BE2C (cell line): ENCODE data around the gene IFIT1B.
"Not testable (repeated sequence)": the region's sequence is repeated elsewhere in the genome, so short reads cannot be mapped to it uniquely, and the experiment has no call there.

Experiments used
- DNase-seq: peaks from one replicate; pipeline ENCODE4 v3.0.0-alpha.2; 2020
- H3K27me3 ChIP-seq: fragments of 250-450 bp; sonication (Bioruptor Pico); 2 replicates; pipeline ENCODE4 v1.5.1; 2020; ENCODE audit warnings: mild to moderate bottlenecking
- H3K36me3 ChIP-seq: fragments of 250-450 bp; sonication (Bioruptor Pico); 2 replicates; pipeline ENCODE4 v1.5.1; 2020; ENCODE audit warnings: mild to moderate bottlenecking
- H3K4me1 ChIP-seq: fragments of 250-450 bp; sonication (Bioruptor Pico); 2 replicates; pipeline ENCODE4 v1.5.1; 2020
- H3K4me3 ChIP-seq: 2 replicates; pipeline ENCODE4 v1.5.1; 2011; ENCODE audit warnings: low read depth, low read length
- H3K9me3 ChIP-seq: fragments of 250-450 bp; sonication (Bioruptor Pico); 2 replicates; pipeline ENCODE4 v1.5.1; 2020
- TF ChIP-seq, protein P1 (sequence below): IDR thresholded peaks from 2 replicates; pipeline ENCODE4 v1.5.1; 2012; ENCODE audit warnings: mild to moderate bottlenecking, low read depth, low read length

IFIT1B gene

DNA sequence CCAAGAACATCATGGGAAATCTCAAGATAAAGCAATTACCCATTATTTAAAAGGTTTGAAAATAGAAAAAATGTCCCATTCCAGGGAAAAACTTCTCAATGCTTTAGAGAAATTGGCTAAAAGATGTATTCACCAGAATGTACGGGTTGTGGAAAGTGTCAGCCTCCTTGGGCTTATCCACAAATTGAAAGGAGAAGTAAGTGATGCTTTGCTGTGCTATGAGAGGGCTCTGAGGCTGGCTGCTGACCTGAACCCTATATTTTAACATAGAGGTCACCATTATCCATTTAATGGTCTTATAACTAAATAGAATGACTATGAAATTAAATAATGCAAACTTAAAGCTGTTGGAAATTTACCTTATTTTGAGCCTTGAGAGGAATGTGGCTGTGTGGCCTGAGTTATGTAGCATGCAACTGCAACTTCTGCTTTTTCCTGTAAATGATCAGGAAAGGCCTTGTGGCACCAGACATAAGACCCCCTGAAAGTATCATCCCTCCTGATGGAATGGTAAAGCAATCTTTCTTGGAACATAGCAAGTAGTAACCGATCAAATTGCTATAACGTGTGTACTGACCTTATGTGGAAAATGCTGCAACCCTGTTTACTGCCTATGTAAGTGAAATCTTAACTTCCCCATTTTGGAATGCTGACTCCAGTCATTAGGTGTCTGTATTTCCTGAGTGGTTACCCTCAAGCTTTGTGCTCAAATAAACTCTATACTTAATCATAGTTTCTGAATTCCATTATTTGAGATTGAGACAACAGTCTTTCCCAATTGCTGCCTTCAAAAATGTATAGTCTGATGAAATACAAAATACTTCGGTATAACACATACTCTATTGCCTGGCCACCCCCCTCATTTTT, 6.9 kb downstream of the IFIT1B start:
- TF ChIP-seq, protein P1, sequence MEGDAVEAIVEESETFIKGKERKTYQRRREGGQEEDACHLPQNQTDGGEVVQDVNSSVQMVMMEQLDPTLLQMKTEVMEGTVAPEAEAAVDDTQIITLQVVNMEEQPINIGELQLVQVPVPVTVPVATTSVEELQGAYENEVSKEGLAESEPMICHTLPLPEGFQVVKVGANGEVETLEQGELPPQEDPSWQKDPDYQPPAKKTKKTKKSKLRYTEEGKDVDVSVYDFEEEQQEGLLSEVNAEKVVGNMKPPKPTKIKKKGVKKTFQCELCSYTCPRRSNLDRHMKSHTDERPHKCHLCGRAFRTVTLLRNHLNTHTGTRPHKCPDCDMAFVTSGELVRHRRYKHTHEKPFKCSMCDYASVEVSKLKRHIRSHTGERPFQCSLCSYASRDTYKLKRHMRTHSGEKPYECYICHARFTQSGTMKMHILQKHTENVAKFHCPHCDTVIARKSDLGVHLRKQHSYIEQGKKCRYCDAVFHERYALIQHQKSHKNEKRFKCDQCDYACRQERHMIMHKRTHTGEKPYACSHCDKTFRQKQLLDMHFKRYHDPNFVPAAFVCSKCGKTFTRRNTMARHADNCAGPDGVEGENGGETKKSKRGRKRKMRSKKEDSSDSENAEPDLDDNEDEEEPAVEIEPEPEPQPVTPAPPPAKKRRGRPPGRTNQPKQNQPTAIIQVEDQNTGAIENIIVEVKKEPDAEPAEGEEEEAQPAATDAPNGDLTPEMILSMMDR = no peak
- no peaks in the 10 kb centered on the region for H3K27me3 ChIP-seq
- H3K9me3 ChIP-seq = no peaks in the 10 kb centered on the region
- H3K36me3 ChIP-seq = no peaks in the 10 kb centered on the region
- no peaks in the 10 kb centered on the region for H3K4me1 ChIP-seq
- no peak overlapping the region for H3K4me3 ChIP-seq
- no peak for DNase-seq

DNA sequence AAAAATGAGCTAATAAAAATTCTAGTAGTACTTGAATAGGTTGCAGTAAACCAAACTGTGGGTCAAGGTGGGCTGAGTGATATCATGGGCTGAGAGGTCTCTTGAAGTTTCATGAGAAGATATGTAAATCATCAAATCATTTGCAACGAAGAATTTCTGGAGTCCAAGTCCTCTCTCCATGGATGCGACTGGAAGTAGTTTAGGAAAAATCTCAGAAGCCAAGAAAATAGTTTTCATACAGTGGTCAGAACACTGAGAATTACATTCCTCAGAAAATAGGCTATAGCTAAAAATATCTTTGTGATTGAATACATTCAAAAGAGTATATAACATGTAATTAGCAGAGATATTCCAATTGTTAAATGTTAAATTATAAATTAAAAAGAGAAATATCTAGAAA, 10.9 kb downstream of the IFIT1B start:
- DNase-seq = no peak
- Histone ChIP-seq H3K27me3 (no peaks in the 10 kb centered on the region), H3K36me3 (no peaks in the 10 kb centered on the region), H3K4me1 (peaks cover 2% of the 10 kb centered on the region; the same call in 1 of the 2 replicates), H3K4me3 (no peak overlapping the region), H3K9me3 (no peaks in the 10 kb centered on the region)
- TF ChIP-seq, protein P1 = no peak

DNA sequence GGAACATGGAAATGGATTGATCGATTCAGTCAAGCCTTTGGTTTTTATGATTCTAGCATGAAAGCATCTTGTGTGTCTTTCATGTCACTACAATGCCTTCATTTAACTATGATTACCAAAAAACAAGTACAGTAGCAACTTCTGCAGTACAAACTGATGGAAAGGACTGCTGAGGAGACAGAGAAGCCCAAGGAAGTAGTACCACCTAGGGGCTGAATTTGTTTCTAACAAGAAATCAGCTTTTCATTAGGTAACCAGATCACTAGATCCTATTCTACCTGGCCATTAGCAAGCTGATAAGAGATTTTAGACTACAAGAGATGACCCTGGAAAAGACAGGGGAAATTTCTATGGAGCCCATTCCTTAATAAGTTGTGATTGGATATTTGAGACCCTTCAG, 11.4 kb downstream of the IFIT1B start:
- H3K27me3 ChIP-seq = no peaks in the 10 kb centered on the region
- peaks cover 2% of the 10 kb centered on the region; the same call in 1 of the 2 replicates for H3K4me1 ChIP-seq
- no peak for DNase-seq

DNA sequence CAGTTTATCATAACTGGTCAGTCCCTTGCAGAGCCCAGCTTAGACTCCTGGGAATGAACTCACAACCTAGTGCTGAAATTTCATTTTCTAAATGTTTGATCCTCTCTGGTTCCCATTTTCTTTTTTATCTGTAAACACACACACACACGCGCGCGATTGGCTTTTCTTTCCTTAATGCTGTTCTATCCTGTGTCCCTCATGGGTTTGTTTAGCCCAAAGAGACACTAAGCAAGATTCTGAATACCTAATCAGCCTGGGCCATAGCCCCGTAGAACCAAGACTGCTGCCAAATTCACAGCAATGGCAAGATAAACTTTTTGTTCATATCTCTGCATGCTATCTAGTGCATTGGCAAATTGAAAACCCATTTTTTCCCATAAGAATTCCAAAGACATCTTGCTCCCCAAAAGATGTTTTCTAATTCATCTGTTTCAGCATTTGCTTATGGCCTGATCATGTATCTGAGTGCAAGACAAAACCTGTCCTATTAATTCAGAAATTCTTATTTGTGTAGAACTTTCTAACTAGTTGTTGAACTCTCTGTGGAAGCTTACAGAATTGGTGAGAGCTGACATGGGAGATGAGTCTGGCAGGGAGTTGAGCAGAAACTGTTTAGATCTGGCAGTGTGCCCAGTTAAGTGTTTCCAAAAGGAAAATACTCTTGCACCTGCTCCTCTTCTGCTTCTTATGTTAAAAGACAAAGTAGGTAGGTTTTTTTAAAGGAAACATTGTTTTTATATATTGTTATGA, 12.8 kb downstream of the IFIT1B start:
- TF ChIP-seq, protein P1 = no peak
- DNase-seq = no peak
- H3K4me1 ChIP-seq = peaks cover 2% of the 10 kb centered on the region; the same call in 1 of the 2 replicates
- H3K4me3 ChIP-seq = no peak overlapping the region
- no peaks in the 10 kb centered on the region for H3K9me3 ChIP-seq
- H3K27me3 ChIP-seq = no peaks in the 10 kb centered on the region
- no peaks in the 10 kb centered on the region for H3K36me3 ChIP-seq

More for the DNA sequence above, 11.4 kb downstream of the IFIT1B start:
- no peaks in the 10 kb centered on the region for H3K9me3 ChIP-seq
- H3K4me3 ChIP-seq = no peak overlapping the region
- TF ChIP-seq, protein P1 = peak; percentile 56
- no peaks in the 10 kb centered on the region for H3K36me3 ChIP-seq

DNA sequence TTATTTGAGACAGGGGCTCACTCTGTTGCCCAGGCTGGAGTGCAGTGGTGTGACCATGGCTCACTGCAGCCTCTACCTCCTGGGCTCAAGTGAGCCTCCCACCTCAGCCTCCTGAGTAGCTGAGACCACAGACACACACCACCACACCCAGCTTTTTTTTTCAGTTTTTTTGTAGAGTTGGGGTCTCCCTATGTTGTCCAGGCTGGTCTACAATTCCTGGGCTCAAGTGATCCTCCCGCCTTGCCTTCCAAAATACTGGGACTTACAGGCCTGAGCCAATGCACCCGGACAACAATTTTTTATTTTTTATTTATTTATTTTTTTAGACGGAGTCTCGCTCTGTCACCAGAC, 13.3 kb downstream of the IFIT1B start:
- not testable (repeated sequence) for DNase-seq, H3K36me3 ChIP-seq, H3K4me1 ChIP-seq, H3K4me3 ChIP-seq, H3K27me3 ChIP-seq, H3K9me3 ChIP-seq

DNA sequence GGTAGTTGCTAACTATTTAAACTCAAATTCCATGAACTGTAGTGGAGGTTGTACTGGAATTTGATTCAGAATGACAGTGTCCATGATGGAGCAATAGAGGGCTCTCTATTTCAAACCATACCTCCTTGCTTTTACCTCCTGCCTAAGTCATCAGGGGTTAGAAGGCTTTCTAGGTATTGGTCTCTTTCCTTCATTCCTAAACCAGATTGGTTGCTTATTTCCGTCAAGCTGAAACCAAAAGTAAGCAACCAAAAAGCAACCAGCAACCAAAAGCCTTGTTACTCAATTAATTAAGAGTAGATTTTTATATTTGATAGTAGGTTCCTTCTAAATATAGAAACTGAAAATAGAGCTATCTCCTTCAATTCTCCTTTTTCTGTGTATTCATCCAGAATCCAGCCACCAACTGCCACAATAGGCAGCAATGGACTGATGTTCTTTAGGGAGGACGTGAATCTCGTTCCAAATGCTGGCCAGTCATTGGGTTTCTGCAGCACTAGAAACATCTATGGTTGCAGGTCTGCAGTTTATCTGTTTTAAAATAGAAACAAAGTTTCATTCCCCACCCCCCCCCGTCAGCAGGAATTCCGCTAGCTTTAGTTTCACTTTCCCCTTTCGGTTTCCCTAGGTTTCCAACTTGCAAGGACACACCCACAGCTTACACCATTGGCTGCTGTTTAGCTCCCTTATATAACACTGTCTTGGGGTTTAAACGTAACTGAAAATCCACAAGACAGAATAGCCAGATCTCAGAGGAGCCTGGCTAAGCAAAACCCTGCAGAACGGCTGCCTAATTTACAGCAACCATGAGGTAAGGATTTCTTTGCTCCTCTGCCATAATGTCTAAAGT, 14.3 kb downstream of the IFIT1B start, which contains the start of gene IFIT1:
Gene IFIT1, plus strand, starts transcription at position 717 of the 850 bp plus-strand sequence. Its CDS starts 90 bp downstream, at position 807.
- Histone ChIP-seq H3K27me3 (no peaks in the 10 kb centered on the region), H3K4me1 (peaks cover 2% of the 10 kb centered on the region; the same call in 1 of the 2 replicates), H3K4me3 (peak within 1 kb of the TSS; percentile 83), H3K9me3 (no peaks in the 10 kb centered on the region), H3K36me3 (no peaks in the 10 kb centered on the region)
- TF ChIP-seq, protein P1 = 0 out of 2 replicates have a peak, but pooled peaks have one; percentile 3
- peak; percentile 32 for DNase-seq
